K562 (cell line): Measurements from ENCODE around the gene FAM20B. TPM values are rescaled to one million over a fixed set of nuclear protein-coding genes. Genes with fewer than 3 reads are reported as not detected.

Source experiments
- ARHGAP35 ChIP-seq: fragments of 450-650 bp; IDR thresholded peaks from 2 replicates; pipeline ENCODE4 v1.6.1; 2018; ENCODE audit not compliant: partially characterized antibody
- E2F1 ChIP-seq: sonication (generic); formaldehyde crosslinking; IDR thresholded peaks from 2 replicates; pipeline ENCODE4 v1.8.1; 2023; ENCODE audit warnings: mild to moderate bottlenecking, missing genetic modification reagents, moderate library complexity
- GABPB1 ChIP-seq: sonication (generic); formaldehyde crosslinking; IDR thresholded peaks from 2 replicates; pipeline ENCODE4 v1.8.0; 2022; ENCODE audit warnings: mild to moderate bottlenecking, missing genetic modification reagents
- HLTF ChIP-seq: fragments of 450-650 bp; IDR thresholded peaks from 2 replicates; pipeline ENCODE4 v1.6.1; 2016
- IRF2 ChIP-seq: sonication (generic); formaldehyde crosslinking; IDR thresholded peaks from 2 replicates; pipeline ENCODE4 v1.8.1; 2022; ENCODE audit warnings: mild to moderate bottlenecking, missing genetic modification reagents
- KLF13 ChIP-seq: fragments of 450-650 bp; IDR thresholded peaks from 2 replicates; pipeline ENCODE4 v1.6.1; 2016; ENCODE audit warnings: missing genetic modification characterization, low read depth, mild to moderate bottlenecking, missing compliant biosample characterization, moderate library complexity, borderline replicate concordance
- L3MBTL2 ChIP-seq: fragments of 450-650 bp; IDR thresholded peaks from 2 replicates; pipeline ENCODE4 v1.6.1; 2016; ENCODE audit warnings: mild to moderate bottlenecking, moderate library complexity
- LCOR ChIP-seq: sonication (generic); formaldehyde crosslinking; IDR thresholded peaks from 2 replicates; pipeline ENCODE4 v1.8.0; 2022; ENCODE audit warnings: mild to moderate bottlenecking, missing genetic modification reagents
- MCM2 ChIP-seq: fragments of 450-650 bp; IDR thresholded peaks from 2 replicates; pipeline ENCODE4 v1.6.1; 2017; ENCODE audit warnings: low read depth, mild to moderate bottlenecking
- NR2C1 ChIP-seq, 2 experiments: fragments of 450-650 bp; IDR thresholded peaks; 2 replicates each; pipeline ENCODE4 v1.6.1; 2017; ENCODE audit warnings: mild to moderate bottlenecking in 2 of 2, antibody characterized with exemption in 1 of 2, inconsistent platforms in 1 of 2, missing compliant biosample characterization in 1 of 2, missing genetic modification characterization in 1 of 2
- PURB ChIP-seq: sonication (generic); formaldehyde crosslinking; IDR thresholded peaks from 2 replicates; pipeline ENCODE4 v1.9.0; 2021; ENCODE audit warnings: low read depth, mild to moderate bottlenecking, missing genetic modification reagents
- SIN3A ChIP-seq, 2 experiments: fragments of 150-350 bp in 1 of 2; IDR thresholded peaks; 2 replicates each; pipeline ENCODE4 v1.6.1; 2011 to 2016; ENCODE audit warnings: borderline replicate concordance in 2 of 2, low read depth in 2 of 2, low read length in 2 of 2, mild to moderate bottlenecking in 2 of 2, moderate library complexity in 2 of 2; ENCODE audit not compliant: control insufficient read depth in 1 of 2
- ZNF217 ChIP-seq: sonication (generic); formaldehyde crosslinking; IDR thresholded peaks from 2 replicates; pipeline ENCODE4 v1.8.0; 2022; ENCODE audit warnings: mild to moderate bottlenecking, missing genetic modification reagents
- ZNF274 ChIP-seq: IDR thresholded peaks from 2 replicates; pipeline ENCODE4 v1.6.1; 2011; ENCODE audit warnings: low read depth, mild to moderate bottlenecking, low read length, moderate library complexity, borderline replicate concordance
- ZNF586 ChIP-seq: fragments of 450-650 bp; formaldehyde crosslinking; conservative IDR thresholded peaks from 2 replicates; pipeline ENCODE4 v1.4.0; 2020; ENCODE audit warnings: mild to moderate bottlenecking, moderate library complexity
- ZNF639 ChIP-seq, 2 experiments: fragments of 200-800 bp in 1 of 2; sonication (Bioruptor generic) in 1 of 2; sonication (generic) in 1 of 2; formaldehyde crosslinking in 1 of 2; IDR thresholded peaks in 1 of 2; conservative IDR thresholded peaks in 1 of 2; 2 replicates each; pipeline versions ENCODE4 v1.5.0 to v1.6.1; 2016 to 2020; ENCODE audit warnings: missing compliant biosample characterization in 1 of 2, missing genetic modification characterization in 1 of 2, missing genetic modification reagents in 1 of 2
- polyA plus RNA-seq, 8 experiments: library from polyadenylated mRNA; depleted of rRNA in 4 of 8; stranded (reverse) in 5 of 8; unstranded in 3 of 8; fragments of >200 nt; fragmentation: Nextera tagmentation in 2 of 8; fragmentation: Illumina TruSeq in 1 of 8; extraction: Ambion mirVana in 2 of 8; extraction: Trizol in 1 of 8; gene quantifications; 2 replicates each; pipeline versions ENCODE4 v1.2.1 to v1.2.3, GENCODE V29; 2011 to 2014; ENCODE audit warnings: inconsistent platforms in 1 of 8, missing spikeins in 1 of 8
- total RNA-seq, 7 experiments: library from RNA; depleted of rRNA in 6 of 7; stranded (reverse); fragments of >200 nt in 6 of 7; fragmentation: Illumina TruSeq in 2 of 7; extraction: Trizol in 2 of 7; gene quantifications; 2 replicates each; pipeline versions ENCODE4 v1.2.1 to v1.2.3, GENCODE V29; 2011 to 2021; ENCODE audit warnings: low replicate concordance in 1 of 7
- TF ChIP-seq, protein P1 (sequence below): fragments of 250-450 bp; sonication (Bioruptor Pico); IDR thresholded peaks from 2 replicates; pipeline ENCODE4 v1.8.0; 2021; ENCODE audit warnings: moderate library complexity, mild to moderate bottlenecking, inconsistent platforms
- TF ChIP-seq, protein P2 (sequence below), 2 experiments: IDR thresholded peaks; 2 replicates each; pipeline ENCODE4 v1.6.1; 2012; ENCODE audit warnings: improper control_type of control experiment in 2 of 2, low read depth in 2 of 2, low read length in 2 of 2, borderline replicate concordance in 1 of 2

FAM20B gene
- total and polyA plus RNA-seq, 9 of the 15 experiments (the other 6 are each of a cell fraction or from before 2014, with no cell fraction given): 7.2 to 67.5 (median 42.9) TPM

DNA sequence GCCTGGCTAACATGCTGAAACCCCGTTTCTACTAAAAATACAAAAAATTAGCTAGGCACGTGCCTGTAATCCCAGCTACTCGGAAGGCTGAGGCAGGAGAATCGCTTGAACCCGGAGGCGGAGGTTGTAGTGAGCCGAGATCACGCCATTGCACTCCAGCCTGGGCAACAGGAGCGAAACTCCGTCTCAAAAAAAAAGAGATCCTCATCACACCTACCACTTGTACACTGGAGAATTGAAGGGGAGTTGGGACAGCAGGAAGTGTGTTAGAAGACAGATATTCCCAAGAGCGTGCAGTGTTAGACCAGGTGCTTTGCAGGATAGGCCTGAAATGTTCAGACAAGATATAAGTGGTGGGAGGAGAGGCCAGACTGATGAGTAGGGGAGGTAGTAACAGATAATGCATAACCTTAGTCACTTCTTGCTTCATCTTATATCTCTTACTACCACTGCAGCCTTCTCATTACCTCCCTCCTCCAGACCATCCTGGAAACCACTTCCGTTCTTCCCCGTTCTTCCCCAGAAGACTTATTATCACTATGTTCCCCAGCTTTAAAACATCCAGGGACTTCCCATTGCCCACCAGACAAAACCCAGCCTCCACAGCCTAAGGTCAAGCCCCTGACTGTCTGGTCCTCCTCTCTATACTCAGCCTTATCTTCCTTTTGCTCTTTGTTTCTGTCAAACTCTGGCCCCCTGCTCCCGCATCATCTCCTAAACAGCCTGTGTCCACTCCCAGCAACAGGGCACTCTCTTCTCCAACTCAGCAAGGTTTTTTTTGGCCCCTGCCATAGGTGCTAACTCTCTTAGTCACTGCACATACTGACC is 21.3 kb downstream of the FAM20B start (continued):
- TF ChIP-seq HLTF (peak; percentile 99), ARHGAP35 (no peak), MCM2 (no peak), L3MBTL2 (peak; percentile 77), ZNF639 (CRISPR knock-in tag; conservative IDR thresholded peaks at IDR 0.05 in 1 of 2, IDR thresholded peaks at IDR 0.05 in 1 of 2) (peak in 1 of 2 experiments; percentile 95; a peak in 2 of 4 replicates), ZNF274 (peak; percentile 93), PURB (CRISPR knock-in tag) (no peak), IRF2 (no peak), GABPB1 (peak; percentile 91), NR2C1 (IDR thresholded peaks at IDR 0.05) (peak; percentile 72), NR2C1 (tag; IDR thresholded peaks at IDR 0.05) (peak; percentile 87), E2F1 (CRISPR knock-in tag) (no peak), KLF13 (tag) (peak; percentile 59; the same call in 1 of the 2 replicates), LCOR (CRISPR knock-in tag) (peak; percentile 99), ZNF217 (CRISPR knock-in tag) (no peak), ZNF586 (CRISPR knock-in tag) (no peak), SIN3A (IDR thresholded peaks at IDR 0.05; ENCODE audit: borderline replicate concordance in 2 of 2, control insufficient read depth in 1 of 2, low read depth in 2 of 2, low read length in 2 of 2) (0 out of 4 replicates have a peak, but pooled peaks of 1 of the 2 experiments have one; percentile 9)
- TF ChIP-seq, protein P1, sequence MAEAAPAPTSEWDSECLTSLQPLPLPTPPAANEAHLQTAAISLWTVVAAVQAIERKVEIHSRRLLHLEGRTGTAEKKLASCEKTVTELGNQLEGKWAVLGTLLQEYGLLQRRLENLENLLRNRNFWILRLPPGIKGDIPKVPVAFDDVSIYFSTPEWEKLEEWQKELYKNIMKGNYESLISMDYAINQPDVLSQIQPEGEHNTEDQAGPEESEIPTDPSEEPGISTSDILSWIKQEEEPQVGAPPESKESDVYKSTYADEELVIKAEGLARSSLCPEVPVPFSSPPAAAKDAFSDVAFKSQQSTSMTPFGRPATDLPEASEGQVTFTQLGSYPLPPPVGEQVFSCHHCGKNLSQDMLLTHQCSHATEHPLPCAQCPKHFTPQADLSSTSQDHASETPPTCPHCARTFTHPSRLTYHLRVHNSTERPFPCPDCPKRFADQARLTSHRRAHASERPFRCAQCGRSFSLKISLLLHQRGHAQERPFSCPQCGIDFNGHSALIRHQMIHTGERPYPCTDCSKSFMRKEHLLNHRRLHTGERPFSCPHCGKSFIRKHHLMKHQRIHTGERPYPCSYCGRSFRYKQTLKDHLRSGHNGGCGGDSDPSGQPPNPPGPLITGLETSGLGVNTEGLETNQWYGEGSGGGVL (CRISPR knock-in tag): no peak
- TF ChIP-seq, protein P2, sequence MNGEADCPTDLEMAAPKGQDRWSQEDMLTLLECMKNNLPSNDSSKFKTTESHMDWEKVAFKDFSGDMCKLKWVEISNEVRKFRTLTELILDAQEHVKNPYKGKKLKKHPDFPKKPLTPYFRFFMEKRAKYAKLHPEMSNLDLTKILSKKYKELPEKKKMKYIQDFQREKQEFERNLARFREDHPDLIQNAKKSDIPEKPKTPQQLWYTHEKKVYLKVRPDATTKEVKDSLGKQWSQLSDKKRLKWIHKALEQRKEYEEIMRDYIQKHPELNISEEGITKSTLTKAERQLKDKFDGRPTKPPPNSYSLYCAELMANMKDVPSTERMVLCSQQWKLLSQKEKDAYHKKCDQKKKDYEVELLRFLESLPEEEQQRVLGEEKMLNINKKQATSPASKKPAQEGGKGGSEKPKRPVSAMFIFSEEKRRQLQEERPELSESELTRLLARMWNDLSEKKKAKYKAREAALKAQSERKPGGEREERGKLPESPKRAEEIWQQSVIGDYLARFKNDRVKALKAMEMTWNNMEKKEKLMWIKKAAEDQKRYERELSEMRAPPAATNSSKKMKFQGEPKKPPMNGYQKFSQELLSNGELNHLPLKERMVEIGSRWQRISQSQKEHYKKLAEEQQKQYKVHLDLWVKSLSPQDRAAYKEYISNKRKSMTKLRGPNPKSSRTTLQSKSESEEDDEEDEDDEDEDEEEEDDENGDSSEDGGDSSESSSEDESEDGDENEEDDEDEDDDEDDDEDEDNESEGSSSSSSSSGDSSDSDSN (IDR thresholded peaks at IDR 0.05; ENCODE audit: borderline replicate concordance in 1 of 2, low read depth in 2 of 2, low read length in 2 of 2): no peak
